HL-60/S4 treated with retinoic acid at 250 ng/mL for 4 days and 3 days (cell line): Measurements from ENCODE around the gene TECPR1.

Experiments
- in situ Hi-C: fragments of 300-500 bp; cut with MboI; formaldehyde crosslinking; loops from 2 replicates; pipeline ENCODE4 v1.7.0; 2022; ENCODE audit warnings: low sequenced_read_pairs

Gene TECPR1

GRCh38 chr7:98283887-98284222 is 31.8 kb upstream of the TECPR1 start:
- in situ Hi-C loops = no loop called here

GRCh38 chr7:98283127-98283886 is 31.3 kb upstream of the TECPR1 start:
- in situ Hi-C loops = no loop called here

- in situ Hi-C loops = no loop called here
These were observed 30.7 kb upstream of the TECPR1 start for GRCh38 chr7:98282703-98283102.

- in situ Hi-C loops = no loop called here
These were observed 29.9 kb upstream of the TECPR1 start for GRCh38 chr7:98281757-98282606.

DNA sequence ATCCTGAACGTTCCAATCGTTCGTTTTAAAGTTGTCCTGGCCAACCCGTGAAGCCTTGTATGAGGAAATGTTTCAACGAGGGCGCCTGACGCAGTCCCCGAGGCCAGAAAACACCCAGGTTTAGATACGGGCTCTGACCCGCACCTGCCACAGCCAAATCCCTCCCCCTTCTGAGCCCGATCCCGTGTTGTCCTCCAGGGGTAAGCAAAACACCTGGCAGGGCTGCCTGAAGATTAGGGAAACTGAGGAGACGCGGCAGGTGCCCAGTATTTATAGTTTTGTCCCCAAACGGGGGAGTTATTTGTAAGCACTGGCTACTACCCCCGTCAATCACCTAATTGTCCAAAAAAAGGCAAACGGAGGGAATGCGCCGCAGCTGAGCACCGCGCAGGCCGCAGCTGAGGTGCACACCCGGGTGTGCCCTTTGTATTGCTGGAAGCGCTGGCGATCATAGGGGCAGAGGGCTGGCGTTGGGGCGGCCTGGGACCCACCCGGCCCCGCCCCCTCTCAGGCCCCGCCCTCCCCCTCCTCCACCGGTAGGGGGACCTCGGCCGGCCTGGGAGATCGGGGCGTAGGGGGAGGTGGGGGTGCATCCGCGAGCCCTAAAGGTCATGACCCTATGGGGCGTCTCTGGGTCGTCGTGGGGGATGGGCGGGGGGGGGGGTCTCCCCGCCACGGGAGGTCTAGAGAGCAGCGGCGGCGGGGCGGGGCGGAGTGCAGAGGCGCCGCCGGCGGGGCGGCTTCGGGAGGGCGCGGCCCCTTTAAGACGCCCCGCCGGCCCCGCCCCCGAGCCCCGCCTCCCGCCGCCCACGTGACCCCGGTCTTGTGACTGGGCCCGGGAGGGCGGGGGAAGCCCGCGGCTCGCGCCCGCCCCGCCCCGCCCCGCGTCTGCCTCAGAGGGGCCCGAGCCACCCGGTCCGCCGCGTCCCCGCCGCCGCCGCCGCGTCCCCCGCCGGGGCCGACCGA is 29.0 kb upstream of the TECPR1 start, which contains the start of gene BRI3:
Gene BRI3, plus strand, starts transcription at position 896 of the 966 bp plus-strand sequence. CDS start 110 bp downstream, outside the sequence.
- in situ Hi-C loops = no loop called here

DNA sequence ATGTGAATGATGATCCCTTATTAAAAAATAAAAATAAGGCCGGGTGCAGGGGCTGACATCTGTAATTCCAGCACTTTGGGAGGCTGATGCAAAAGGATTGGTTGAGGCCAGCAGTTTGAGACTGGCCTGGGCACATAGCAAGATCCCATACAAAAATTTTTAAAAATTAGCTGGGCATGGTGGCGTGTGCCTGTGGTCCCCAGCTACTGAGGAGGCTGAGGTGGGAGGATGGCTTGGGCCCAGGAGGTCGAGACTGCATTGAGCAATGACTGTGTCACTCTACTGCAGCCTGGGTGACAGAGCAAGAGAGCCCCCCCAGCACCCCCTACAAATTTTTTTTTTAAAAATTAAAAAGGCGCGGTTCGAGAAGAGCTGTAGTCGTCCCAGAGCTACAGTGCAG is 28.3 kb upstream of the TECPR1 start:
- in situ Hi-C loops = no loop called here

- in situ Hi-C loops = no loop called here
These were observed 26.9 kb upstream of the TECPR1 start for GRCh38 chr7:98278936-98279335.

DNA sequence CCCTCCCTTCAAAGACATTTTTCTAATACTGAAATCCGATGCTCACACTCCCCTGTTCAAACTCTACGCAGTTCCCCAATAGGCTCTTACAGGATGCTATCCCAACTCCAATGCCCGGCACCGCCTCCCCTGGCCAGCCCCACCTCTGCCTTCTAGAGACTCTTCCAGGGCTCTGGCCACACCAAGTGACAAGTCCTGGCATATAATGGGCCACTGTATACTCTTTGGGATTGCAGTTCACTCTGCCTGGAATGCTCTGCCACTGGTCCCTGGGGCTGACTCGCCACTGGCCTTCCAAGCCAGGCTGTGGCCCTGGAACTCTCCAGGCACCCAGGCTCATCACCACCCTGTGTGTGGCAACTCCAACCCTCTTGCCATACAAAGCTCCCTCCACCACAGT is 26.4 kb upstream of the TECPR1 start:
- in situ Hi-C loops = no loop called here

- in situ Hi-C loops = no loop called here
These were observed 24.3 kb upstream of the TECPR1 start for GRCh38 chr7:98276241-98276761.

- in situ Hi-C loops = no loop called here
These were observed 15.3 kb upstream of the TECPR1 start for GRCh38 chr7:98267303-98267702.

- in situ Hi-C loops = no loop called here
These were observed 14.8 kb upstream of the TECPR1 start for GRCh38 chr7:98266840-98267239.

GRCh38 chr7:98265841-98266271 is 13.8 kb upstream of the TECPR1 start:
- in situ Hi-C loops = no loop called here

DNA sequence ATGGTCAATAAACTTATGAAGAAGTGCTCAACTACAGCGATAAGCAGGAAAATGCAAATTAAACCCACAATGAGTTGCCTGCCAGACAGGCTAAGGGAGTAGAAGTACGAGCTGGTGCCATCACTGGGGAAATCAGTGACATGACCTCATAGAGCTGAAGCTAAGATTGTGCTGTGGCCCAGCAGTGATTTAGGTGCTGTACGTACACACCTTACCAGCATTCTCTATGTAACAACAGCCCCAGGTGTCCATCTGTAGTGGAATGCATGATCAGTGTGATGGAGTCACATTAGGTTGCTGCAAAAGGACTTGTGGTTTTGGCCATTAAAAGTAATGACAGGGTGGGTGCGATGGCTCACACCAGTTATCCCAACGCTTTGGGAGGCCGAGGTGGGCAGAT is 5.7 kb upstream of the TECPR1 start:
- in situ Hi-C loops = no loop called here

DNA sequence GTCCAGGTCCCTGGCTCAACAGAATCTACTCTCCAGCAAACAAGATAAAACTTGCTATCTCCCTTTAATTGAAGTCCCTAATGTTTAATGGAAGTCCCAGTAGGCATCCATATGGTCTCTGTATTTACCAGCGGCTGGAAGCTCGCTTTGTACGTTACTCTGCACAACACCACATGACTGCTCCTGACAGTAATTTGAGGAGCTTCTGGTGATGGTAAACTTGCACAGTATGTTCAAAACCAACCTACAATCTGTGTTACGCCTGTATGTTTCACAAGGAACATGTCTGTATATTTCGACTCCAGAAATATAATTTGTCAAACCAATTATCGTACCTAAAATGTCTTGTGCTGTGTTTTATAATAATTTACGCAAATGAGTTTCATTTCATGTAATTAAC is 4.4 kb upstream of the TECPR1 start:
- in situ Hi-C loops = no loop called here

- in situ Hi-C loops = no loop called here
These were observed 3.0 kb upstream of the TECPR1 start for GRCh38 chr7:98254951-98255610.

DNA sequence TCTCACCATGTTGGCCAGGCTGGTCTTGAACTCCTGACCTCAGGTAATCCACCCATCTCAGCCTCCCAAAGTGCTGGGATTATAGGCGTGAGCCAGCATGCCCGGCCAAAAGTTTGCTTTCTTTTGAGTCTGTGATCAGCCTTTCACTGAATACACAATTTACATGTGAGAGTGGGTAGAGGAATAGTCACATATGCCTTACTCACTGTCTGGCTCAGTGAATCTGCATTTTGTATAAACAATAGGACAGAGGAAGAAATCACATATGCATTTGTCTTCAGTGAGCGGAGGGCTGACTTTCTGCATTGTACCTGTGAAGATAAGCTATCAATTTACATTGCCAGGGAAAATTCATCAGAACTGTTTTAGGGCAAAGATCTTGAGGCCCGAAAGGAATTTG is 2.5 kb upstream of the TECPR1 start:
- in situ Hi-C loops = no loop called here

GRCh38 chr7:98252425-98253054 is 508 bp upstream of the TECPR1 start:
- in situ Hi-C loops = no loop called here

GRCh38 chr7:98251231-98251600 is 816 bp downstream of the TECPR1 start:
- in situ Hi-C loops = no loop called here

DNA sequence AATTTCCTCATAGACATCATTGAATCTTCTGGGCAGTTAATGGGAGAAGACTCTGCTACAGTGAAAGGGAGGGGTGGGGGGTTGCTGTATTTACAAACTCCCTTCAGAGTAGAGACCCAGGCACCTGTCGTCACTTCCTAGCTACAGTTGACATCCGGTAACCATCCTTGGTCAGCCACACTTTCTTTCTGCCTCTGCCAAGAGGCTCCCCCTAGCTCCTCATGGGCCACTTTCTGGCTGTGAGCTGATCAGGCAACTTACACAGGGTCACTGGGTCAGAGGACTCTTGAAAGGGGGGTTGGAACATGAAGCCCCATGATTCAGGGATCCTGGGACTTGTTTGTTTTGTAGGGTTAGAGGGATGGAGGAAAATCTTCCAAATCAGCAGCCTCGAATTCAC is 1.2 kb downstream of the TECPR1 start:
- in situ Hi-C loops = no loop called here

DNA sequence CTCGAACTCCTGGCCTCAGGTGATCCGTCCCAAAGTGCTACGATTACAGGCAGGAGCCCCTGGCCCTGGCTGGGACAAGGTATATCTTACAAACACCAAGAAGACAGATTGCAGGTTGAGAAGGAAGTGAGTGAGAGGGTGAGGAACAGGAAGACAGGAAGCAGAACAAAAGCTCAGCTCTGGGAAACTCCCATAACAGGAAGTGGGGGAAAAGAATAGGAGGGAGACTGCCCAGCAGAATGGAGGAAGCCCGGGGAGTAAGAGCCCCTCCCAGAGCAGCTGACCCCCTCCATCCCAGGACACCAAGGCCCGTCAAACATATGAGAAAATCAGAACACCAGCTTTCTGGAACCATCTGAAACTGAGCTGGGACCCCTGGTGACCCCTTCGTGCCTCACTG is 2.9 kb downstream of the TECPR1 start:
- in situ Hi-C loops = no loop called here
